Measurements from ENCODE around the gene RBM47. TPM values are rescaled to one million over a fixed set of nuclear protein-coding genes. Genes with fewer than 3 reads are reported as not detected.

The RBM47 gene
- total and polyA plus RNA-seq, 9 of the 15 experiments (the other 6 are each of a cell fraction or from before 2014, with no cell fraction given), result 1.4 to 6.4 (median 3.3) TPM

DNA sequence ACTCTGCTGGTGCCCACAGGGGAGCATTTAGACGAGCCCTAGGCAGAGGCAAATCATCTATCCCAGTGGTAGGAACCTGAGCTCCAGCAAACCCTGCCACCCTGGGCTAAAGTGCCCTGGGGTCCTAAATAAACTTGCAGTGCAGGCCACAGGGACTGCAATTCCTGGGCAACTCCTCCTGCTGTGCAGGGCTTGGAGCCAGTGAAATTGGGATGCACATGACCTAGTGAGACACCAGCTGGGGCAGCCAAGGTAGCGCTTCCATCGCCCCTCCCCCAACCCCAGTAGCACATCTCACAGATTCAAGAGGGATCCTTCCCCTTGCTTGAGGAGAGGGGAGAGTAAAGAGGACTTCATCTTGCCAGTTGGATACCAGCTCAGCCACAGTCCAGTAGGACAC, 250.4 kb downstream of the RBM47 start:
- WGBS (ENCODE audit: insufficient coverage, low coverage, missing lambda C conversion rate), result 4% methylated on average over 3 of the region's 3 CpGs
- H3K9ac ChIP-seq (ENCODE audit: insufficient read depth in 1 of 2, low read depth in 2 of 2, low read length in 2 of 2), result no peak overlapping the region
- H3K36me3 ChIP-seq (ENCODE audit: control insufficient read depth, insufficient read depth, low read length), result no peaks in the 10 kb centered on the region
- FAIRE-seq (no peak), ATAC-seq (no peak), DNase-seq (ENCODE audit: extremely low read depth in 1 of 4, low spot score in 3 of 4) (no peak)
- ChIA-PET CTCF (ENCODE audit: low intra/inter-chr PET ratio) (no interaction called here), POLR2A (interaction anchor here (0.7 to 1.2 kb wide), 2 partner anchors 37 to 42 kb away, joined by 3 read pairs; no protein-coding TSS in a partner anchor)
- intact Hi-C loops (cut with micrococcal nuclease), result no loop called here
- H4K20me1 ChIP-seq (replicated peaks; ENCODE audit: control insufficient read depth, insufficient read depth, low read length), result no peaks in the 10 kb centered on the region
- H3K27ac ChIP-seq (ENCODE audit: extremely low read depth, low read depth, low read length), result no peak overlapping the region
- H3K27me3 ChIP-seq (ENCODE audit: control insufficient read depth in 2 of 2, insufficient read depth in 2 of 2, low read length in 2 of 2), result peaks cover 2 to 24% of the 10 kb centered on the region in 2 experiments; a peak in 3 of 5 replicates
- no peaks in the 10 kb centered on the region for H3K79me2 ChIP-seq (ENCODE audit: control insufficient read depth, insufficient read depth, low read length)
- H3K4me2 ChIP-seq (ENCODE audit: insufficient read depth, low read length), result no peak overlapping the region
- no TSS peak for BruUV-seq (replicated peaks)
- no peak overlapping the region for H3K4me3 ChIP-seq
- in situ Hi-C loops (cut with MboI), result no loop called here
- no peaks in the 10 kb centered on the region for H3K9me1 ChIP-seq (ENCODE audit: control insufficient read depth, insufficient read depth, low read length)
- H3K4me1 ChIP-seq (replicated peaks in 1 of 2; ENCODE audit: control insufficient read depth in 2 of 2, insufficient read depth in 2 of 2, low read length in 2 of 2), result no peaks in the 10 kb centered on the region
- H3K9me3 ChIP-seq (replicated peaks; ENCODE audit: control insufficient read depth, insufficient read depth, low read depth, low read length), result no peaks in the 10 kb centered on the region
- no peak overlapping the region for H2AFZ ChIP-seq (ENCODE audit: low read depth, low read length)
- TF ChIP-seq ZKSCAN3 (CRISPR knock-in tag; IDR thresholded peaks at IDR 0.05), result no peak
- TF ChIP-seq ETV6 (IDR thresholded peaks at IDR 0.05; ENCODE audit: borderline replicate concordance in 1 of 2, low read depth in 2 of 2, low read length in 1 of 2), result no peak
- TF ChIP-seq ETV6 (CRISPR knock-in tag; IDR thresholded peaks at IDR 0.05; ENCODE audit: borderline replicate concordance), result no peak
- no peak for TF ChIP-seq TRIM28 (IDR thresholded peaks at IDR 0.05)

DNA sequence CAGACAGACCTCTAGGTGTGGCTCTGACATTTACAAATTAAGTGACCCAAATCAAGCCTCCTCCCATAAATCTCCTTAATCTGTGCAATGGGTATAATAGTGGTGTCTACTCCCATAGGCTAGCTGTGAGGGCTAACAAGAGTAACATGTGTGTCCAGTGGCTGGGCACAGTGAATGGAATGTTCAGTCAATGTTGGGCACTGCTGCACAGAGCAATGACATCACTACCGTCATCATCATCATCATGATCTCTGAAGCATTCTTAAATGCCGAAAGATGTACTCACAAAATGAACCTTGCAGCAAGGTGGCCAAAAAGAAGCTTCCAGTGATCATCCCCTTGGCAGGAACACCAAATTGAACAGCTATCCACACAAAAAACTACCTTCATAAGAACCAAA, 251.0 kb downstream of the RBM47 start:
- no peaks in the 10 kb centered on the region for H3K9me3 ChIP-seq (replicated peaks; ENCODE audit: control insufficient read depth, insufficient read depth, low read depth, low read length)
- no peak overlapping the region for H2AFZ ChIP-seq (ENCODE audit: low read depth, low read length)
- H3K36me3 ChIP-seq (ENCODE audit: control insufficient read depth, insufficient read depth, low read length), result no peaks in the 10 kb centered on the region
- ChIA-PET CTCF (ENCODE audit: low intra/inter-chr PET ratio) (no interaction called here), POLR2A (interaction anchor here (0.7 kb wide), 1 partner anchor 38 kb away, joined by 3 read pairs; no protein-coding TSS in a partner anchor)
- H4K20me1 ChIP-seq (replicated peaks; ENCODE audit: control insufficient read depth, insufficient read depth, low read length), result no peaks in the 10 kb centered on the region
- intact Hi-C loops (cut with micrococcal nuclease), result no loop called here
- H3K9ac ChIP-seq (ENCODE audit: insufficient read depth in 1 of 2, low read depth in 2 of 2, low read length in 2 of 2), result no peak overlapping the region
- H3K4me2 ChIP-seq (ENCODE audit: insufficient read depth, low read length), result no peak overlapping the region
- WGBS (ENCODE audit: insufficient coverage, low coverage, missing lambda C conversion rate), result 0% methylated on average over 2 of the region's 2 CpGs
- no TSS peak for BruUV-seq (replicated peaks)
- no peaks in the 10 kb centered on the region for H3K79me2 ChIP-seq (ENCODE audit: control insufficient read depth, insufficient read depth, low read length)
- no peak overlapping the region for H3K27ac ChIP-seq (ENCODE audit: extremely low read depth, low read depth, low read length)
- no peak for ATAC-seq
- no peak for DNase-seq (ENCODE audit: extremely low read depth in 1 of 4, low spot score in 3 of 4)
- in situ Hi-C loops (cut with MboI), result no loop called here
- no peak overlapping the region for H3K4me3 ChIP-seq
- no peaks in the 10 kb centered on the region for H3K9me1 ChIP-seq (ENCODE audit: control insufficient read depth, insufficient read depth, low read length)
- no peaks in the 10 kb centered on the region for H3K4me1 ChIP-seq (replicated peaks in 1 of 2; ENCODE audit: control insufficient read depth in 2 of 2, insufficient read depth in 2 of 2, low read length in 2 of 2)
- FAIRE-seq, result no peak
- peaks cover 7 to 24% of the 10 kb centered on the region in 2 experiments; a peak in 3 of 5 replicates for H3K27me3 ChIP-seq (ENCODE audit: control insufficient read depth in 2 of 2, insufficient read depth in 2 of 2, low read length in 2 of 2)
- no peak for TF ChIP-seq SMARCC2 (IDR thresholded peaks at IDR 0.05; ENCODE audit: low read depth)
- no peak for TF ChIP-seq SMARCA5 (IDR thresholded peaks at IDR 0.05)
- TF ChIP-seq NFE2L1 (tag; IDR thresholded peaks at IDR 0.05; ENCODE audit: borderline replicate concordance, low read depth), result no peak
- no peak for TF ChIP-seq ZNF146 (CRISPR knock-in tag; IDR thresholded peaks at IDR 0.05; ENCODE audit: unreplicated experiment)
- TF ChIP-seq CREB3 (tag; conservative IDR thresholded peaks at IDR 0.05; ENCODE audit: low read depth), result no peak
- TF ChIP-seq MTA2 (IDR thresholded peaks at IDR 0.05; ENCODE audit: low read depth), result no peak
- no peak for TF ChIP-seq POLR3A (IDR thresholded peaks at IDR 0.05; ENCODE audit: borderline replicate concordance, extremely low read depth, insufficient read depth, insufficient read length)
- TF ChIP-seq ZNF444 (CRISPR knock-in tag; IDR thresholded peaks at IDR 0.05), result no peak
- TF ChIP-seq TBL1XR1 (IDR thresholded peaks at IDR 0.05; ENCODE audit: low read length in 2 of 2), result no peak
- TF ChIP-seq SNRNP70 (optimal IDR thresholded peaks at IDR 0.05; ENCODE audit: low read depth, low read length), result no peak
